HEK293T (cell line): ENCODE results near the gene EPG5.

Experiments used
- CTCF ChIA-PET: fragments of 350-600 bp; formaldehyde crosslinking; extraction: SDS; loops from one replicate; lab custom pipeline; 2021; ENCODE audit warnings: antibody characterized with exemption, inconsistent platforms; lab: Yijun Ruan, JAX
- POLR2A ChIA-PET: fragments of 350-600 bp; formaldehyde crosslinking; extraction: SDS; loops from one replicate; lab custom pipeline; 2020; ENCODE audit warnings: antibody characterized with exemption, inconsistent platforms; lab: Yijun Ruan, JAX
- DNase-seq: peaks from one replicate; pipeline ENCODE4 v3.0.0; 2012; ENCODE audit warnings: mixed read lengths; ENCODE audit errors: extremely low spot score
- ARNT ChIP-seq: fragments of 450-650 bp; IDR thresholded peaks from 2 replicates; pipeline ENCODE4 v1.6.1; 2017; ENCODE audit warnings: mild to moderate bottlenecking
- BHLHE40 ChIP-seq: fragments of 450-650 bp; IDR thresholded peaks from 2 replicates; pipeline ENCODE4 v1.6.1; 2016; ENCODE audit warnings: mild to moderate bottlenecking, moderate library complexity, borderline replicate concordance
- CTBP1 ChIP-seq: fragments of 450-650 bp; IDR thresholded peaks from 2 replicates; pipeline ENCODE4 v1.6.1; 2016; ENCODE audit warnings: borderline replicate concordance
- ELF4 ChIP-seq: fragments of 450-650 bp; IDR thresholded peaks from 2 replicates; pipeline ENCODE4 v1.6.1; 2017; ENCODE audit warnings: antibody characterized with exemption
- FOXA1 ChIP-seq: fragments of 450-650 bp; IDR thresholded peaks from 2 replicates; pipeline ENCODE4 v1.6.1; 2016; ENCODE audit warnings: mild to moderate bottlenecking
- FOXK2 ChIP-seq: fragments of 450-650 bp; IDR thresholded peaks from 2 replicates; pipeline ENCODE4 v1.6.1; 2016; ENCODE audit warnings: mild to moderate bottlenecking
- FOXM1 ChIP-seq: fragments of 450-650 bp; IDR thresholded peaks from 2 replicates; pipeline ENCODE4 v1.6.1; 2017; ENCODE audit warnings: mild to moderate bottlenecking, borderline replicate concordance
- HDGF ChIP-seq: fragments of 450-650 bp; IDR thresholded peaks from 2 replicates; pipeline ENCODE4 v1.6.1; 2017; ENCODE audit warnings: antibody characterized with exemption, borderline replicate concordance
- L3MBTL2 ChIP-seq: fragments of 450-650 bp; conservative IDR thresholded peaks from 2 replicates; pipeline ENCODE4 v1.6.1; 2016; ENCODE audit warnings: mild to moderate bottlenecking
- LEF1 ChIP-seq: fragments of 450-650 bp; IDR thresholded peaks from 2 replicates; pipeline ENCODE4 v1.6.1; 2017; ENCODE audit warnings: mild to moderate bottlenecking, borderline replicate concordance
- NFRKB ChIP-seq: fragments of 450-650 bp; IDR thresholded peaks from 2 replicates; pipeline ENCODE4 v1.6.1; 2016; ENCODE audit warnings: mild to moderate bottlenecking, moderate library complexity
- SP1 ChIP-seq: fragments of 450-650 bp; IDR thresholded peaks from 2 replicates; pipeline ENCODE4 v1.6.1; 2017
- SUZ12 ChIP-seq: fragments of 450-650 bp; IDR thresholded peaks from 2 replicates; pipeline ENCODE4 v1.6.1; 2016; ENCODE audit warnings: mild to moderate bottlenecking
- TARDBP ChIP-seq: fragments of 450-650 bp; IDR thresholded peaks from 2 replicates; pipeline ENCODE4 v1.6.1; 2016
- ZNF384 ChIP-seq: fragments of 450-650 bp; IDR thresholded peaks from 2 replicates; pipeline ENCODE4 v1.6.1; 2016
- TF ChIP-seq, protein P1 (sequence below): fragments of 450-650 bp; IDR thresholded peaks from 2 replicates; pipeline ENCODE4 v1.6.1; 2016

The EPG5 gene

DNA sequence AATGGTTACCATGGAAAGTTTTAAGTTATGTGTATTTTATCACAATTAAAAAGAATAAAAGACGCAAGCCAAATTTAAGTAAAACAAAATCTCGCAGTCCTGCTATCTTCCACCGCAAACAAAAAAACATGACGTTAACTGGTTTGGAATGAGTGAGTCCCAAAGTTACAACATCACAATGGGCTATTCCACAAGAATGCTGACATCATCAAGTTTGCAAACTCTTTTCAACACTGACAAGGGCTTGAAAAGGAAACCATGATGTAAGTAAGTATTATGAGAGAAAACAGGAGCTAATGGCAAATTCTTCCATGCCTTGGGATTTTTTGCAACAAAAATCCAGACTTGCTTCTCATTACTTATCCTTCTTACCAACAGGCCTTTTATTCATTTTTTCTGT lies 110.6 kb downstream of the EPG5 start:
- POLR2A ChIA-PET, result no interaction called here

DNA sequence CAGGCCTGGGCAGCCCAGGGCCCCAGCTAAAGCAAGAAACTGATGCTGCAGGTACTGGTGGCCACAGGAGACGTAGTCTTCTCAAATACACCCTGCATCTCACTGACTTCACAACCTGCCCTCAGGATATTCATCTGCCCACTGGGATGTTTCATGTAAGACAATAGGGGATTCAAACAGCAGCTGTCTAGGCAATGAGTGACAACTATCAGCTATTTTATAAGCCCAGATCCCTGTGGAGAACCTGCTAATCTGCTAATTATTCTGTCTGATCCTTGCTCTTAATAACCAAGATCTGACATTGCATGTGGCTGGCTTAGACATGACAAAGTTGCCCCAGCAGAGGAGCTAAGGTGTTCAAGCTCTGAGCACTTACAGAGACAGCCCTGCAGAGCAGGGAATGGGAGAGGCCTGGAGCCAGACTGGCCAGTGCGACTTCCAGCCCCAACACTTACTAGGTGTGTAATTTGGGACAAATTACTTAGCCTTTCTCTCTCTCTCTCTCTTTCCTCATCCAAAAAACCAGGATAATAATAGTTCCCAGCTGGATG lies 113.0 kb downstream of the EPG5 start:
- CTCF ChIA-PET, result interaction anchor here (1.2 kb wide), 1 partner anchor 26 kb away, joined by 5 read pairs; no protein-coding TSS in a partner anchor
- DNase-seq, result no peak
- POLR2A ChIA-PET, result no interaction called here

More for the DNA sequence above, 110.6 kb downstream of the EPG5 start:
- TF ChIP-seq BHLHE40, result no peak
- TF ChIP-seq TARDBP, result no peak
- TF ChIP-seq, protein P1, sequence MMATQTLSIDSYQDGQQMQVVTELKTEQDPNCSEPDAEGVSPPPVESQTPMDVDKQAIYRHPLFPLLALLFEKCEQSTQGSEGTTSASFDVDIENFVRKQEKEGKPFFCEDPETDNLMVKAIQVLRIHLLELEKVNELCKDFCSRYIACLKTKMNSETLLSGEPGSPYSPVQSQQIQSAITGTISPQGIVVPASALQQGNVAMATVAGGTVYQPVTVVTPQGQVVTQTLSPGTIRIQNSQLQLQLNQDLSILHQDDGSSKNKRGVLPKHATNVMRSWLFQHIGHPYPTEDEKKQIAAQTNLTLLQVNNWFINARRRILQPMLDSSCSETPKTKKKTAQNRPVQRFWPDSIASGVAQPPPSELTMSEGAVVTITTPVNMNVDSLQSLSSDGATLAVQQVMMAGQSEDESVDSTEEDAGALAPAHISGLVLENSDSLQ, result no peak
- TF ChIP-seq FOXM1, result no peak
- no peak for TF ChIP-seq ELF4
- no peak for TF ChIP-seq LEF1
- no peak for TF ChIP-seq NFRKB
- TF ChIP-seq L3MBTL2, result no peak
- no peak for TF ChIP-seq SP1
- TF ChIP-seq ARNT, result no peak
- TF ChIP-seq FOXA1, result no peak
- DNase-seq, result no peak
- CTCF ChIA-PET, result no interaction called here

DNA sequence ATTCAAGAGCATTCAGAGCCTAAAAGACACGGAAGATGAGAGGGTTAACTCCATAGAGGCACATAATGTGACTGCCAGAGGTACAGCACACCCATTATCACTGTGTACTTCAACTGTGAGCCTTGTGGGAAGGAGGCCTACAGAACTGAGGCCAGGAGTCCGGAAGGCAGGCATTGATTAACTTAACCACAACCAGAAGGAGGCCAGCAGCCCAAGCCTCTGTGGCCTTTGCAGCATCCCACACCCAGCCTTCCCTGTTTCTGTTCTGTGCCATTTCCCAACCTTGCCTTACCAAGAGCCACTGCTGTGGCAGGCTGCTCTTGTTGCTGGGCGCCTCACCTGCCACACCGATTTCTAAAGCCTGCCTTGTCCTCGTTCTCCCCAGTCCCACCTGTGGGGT lies 114.5 kb downstream of the EPG5 start:
- no peak for DNase-seq
- ChIA-PET POLR2A (no interaction called here), CTCF (no interaction called here)
- TF ChIP-seq SUZ12, result no peak
- no peak for TF ChIP-seq LEF1
- TF ChIP-seq SP1, result no peak
- no peak for TF ChIP-seq FOXA1
- TF ChIP-seq HDGF, result no peak
- TF ChIP-seq, protein P1, result no peak
- no peak for TF ChIP-seq NFRKB
- no peak for TF ChIP-seq ARNT
- TF ChIP-seq ELF4, result no peak
- no peak for TF ChIP-seq BHLHE40
- TF ChIP-seq CTBP1, result no peak
- TF ChIP-seq FOXM1, result no peak
- TF ChIP-seq FOXK2, result no peak
- TF ChIP-seq L3MBTL2, result no peak
- TF ChIP-seq ZNF384, result no peak
- TF ChIP-seq TARDBP, result no peak

More for the DNA sequence above, 113.0 kb downstream of the EPG5 start:
- no peak for TF ChIP-seq ARNT
- TF ChIP-seq SUZ12, result no peak
- TF ChIP-seq ZNF384, result no peak
- TF ChIP-seq SP1, result no peak
- no peak for TF ChIP-seq NFRKB
- TF ChIP-seq FOXA1, result no peak
- no peak for TF ChIP-seq FOXM1
- TF ChIP-seq HDGF, result no peak
- no peak for TF ChIP-seq TARDBP
- no peak for TF ChIP-seq ELF4

DNA sequence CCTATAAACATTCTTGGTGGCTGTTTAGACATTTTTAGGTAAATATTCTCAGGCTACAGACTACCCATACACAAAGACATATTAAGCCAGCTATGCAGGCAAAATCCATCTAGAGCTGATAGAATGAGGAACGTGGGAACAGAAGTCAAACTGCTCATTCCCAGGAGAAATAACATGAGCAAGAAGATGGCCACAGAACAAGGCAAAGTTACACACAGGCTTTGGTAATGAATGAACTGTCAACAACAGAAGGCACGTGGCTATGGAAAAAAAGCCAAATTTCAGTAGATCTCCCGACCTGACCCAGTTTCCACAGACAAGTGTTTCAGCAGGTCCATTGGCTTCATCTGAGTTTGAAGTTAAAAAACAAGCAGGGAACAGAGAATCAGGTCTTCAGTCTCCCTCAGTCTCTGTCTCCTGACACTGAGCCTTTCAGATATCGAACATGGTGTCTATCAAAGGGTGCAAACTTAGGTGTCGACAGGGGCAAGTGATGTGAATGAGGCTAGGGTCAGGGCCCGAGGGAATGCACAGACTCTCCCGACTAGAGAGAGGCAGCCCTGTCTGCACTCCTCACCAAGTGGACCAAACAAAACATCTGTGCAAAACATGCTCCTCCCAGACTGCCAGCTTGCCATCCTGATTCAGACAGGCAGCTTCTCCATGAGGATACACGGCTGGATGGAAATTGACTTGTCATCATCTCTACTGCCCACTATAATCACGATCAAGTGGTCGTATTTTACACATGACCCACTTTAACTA lies 115.8 kb downstream of the EPG5 start:
- CTCF ChIA-PET, result no interaction called here
- TF ChIP-seq CTBP1, result no peak
- no peak for TF ChIP-seq L3MBTL2
- no peak for TF ChIP-seq ELF4
- no peak for TF ChIP-seq ZNF384
- TF ChIP-seq FOXA1, result no peak
- TF ChIP-seq FOXM1, result no peak
- TF ChIP-seq TARDBP, result no peak
- TF ChIP-seq SUZ12, result no peak
- TF ChIP-seq FOXK2, result no peak
- no peak for TF ChIP-seq NFRKB
- TF ChIP-seq, protein P1, result no peak
- no peak for TF ChIP-seq SP1
- TF ChIP-seq BHLHE40, result no peak
- TF ChIP-seq HDGF, result no peak
- no peak for TF ChIP-seq ARNT
- TF ChIP-seq LEF1, result no peak
- no peak for DNase-seq
- POLR2A ChIA-PET, result no interaction called here

DNA sequence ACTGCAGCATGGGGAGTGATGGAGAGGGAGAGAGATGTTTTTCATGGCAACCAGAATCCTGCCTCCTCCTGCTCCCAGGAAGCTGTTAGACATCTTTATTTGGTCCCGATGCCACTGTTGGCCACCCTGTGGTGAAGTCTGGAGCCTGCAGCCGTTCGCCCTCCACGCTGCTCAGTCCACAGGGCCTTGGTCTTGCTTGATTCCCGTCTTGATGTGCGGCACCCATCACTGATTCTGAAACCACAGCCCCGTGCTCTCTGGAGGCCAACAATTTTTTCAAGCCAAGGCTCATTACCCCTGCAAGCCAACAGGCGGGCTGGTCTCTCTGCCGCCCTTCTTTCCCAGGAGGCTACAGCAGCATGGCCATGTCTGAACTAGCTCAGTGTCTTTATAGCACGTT lies 117.1 kb downstream of the EPG5 start:
- ChIA-PET POLR2A (no interaction called here), CTCF (no interaction called here)
- DNase-seq, result peak; percentile 25
- TF ChIP-seq ARNT, result no peak
- no peak for TF ChIP-seq HDGF
- TF ChIP-seq SUZ12, result no peak
- TF ChIP-seq, protein P1, result no peak
- TF ChIP-seq CTBP1, result no peak
- TF ChIP-seq NFRKB, result no peak
